Parathyroid adenoma (tissue), 2 donors: Measurements from ENCODE around the gene DKC1.

Experiments used
- H2AFZ ChIP-seq: fragments of 300-600 bp; sonication (generic); one replicate; pipeline ENCODE4 v1.7.0; 2017; ENCODE audit warnings: antibody characterized with exemption, mild to moderate bottlenecking
- H3K27ac ChIP-seq: fragments of 300-600 bp; sonication (generic); one replicate; pipeline ENCODE4 v1.7.0; 2017
- H3K27me3 ChIP-seq: fragments of 300-600 bp; sonication (generic); one replicate; pipeline ENCODE4 v1.7.0; 2017; ENCODE audit warnings: low read length; ENCODE audit not compliant: control insufficient read depth, insufficient read depth
- H3K36me3 ChIP-seq: fragments of 300-600 bp; sonication (generic); one replicate; pipeline ENCODE4 v1.7.0; 2017; ENCODE audit warnings: low read length; ENCODE audit not compliant: control insufficient read depth, insufficient read depth
- H3K4me1 ChIP-seq: fragments of 300-600 bp; sonication (generic); one replicate; pipeline ENCODE4 v1.7.0; 2017; ENCODE audit warnings: control low read depth
- H3K4me2 ChIP-seq: fragments of 300-600 bp; sonication (generic); one replicate; pipeline ENCODE4 v1.7.0; 2017; ENCODE audit warnings: low read length
- H3K4me3 ChIP-seq: fragments of 300-600 bp; sonication (generic); one replicate; pipeline ENCODE4 v1.7.0; 2017; ENCODE audit warnings: low read depth, low read length
- H3K79me2 ChIP-seq: fragments of 300-600 bp; sonication (generic); one replicate; pipeline ENCODE4 v1.7.0; 2017; ENCODE audit warnings: control low read depth
- H3K9ac ChIP-seq: fragments of 300-600 bp; sonication (generic); one replicate; pipeline ENCODE4 v1.7.0; 2017; ENCODE audit warnings: mild to moderate bottlenecking
- H3K9me3 ChIP-seq: fragments of 300-600 bp; sonication (generic); one replicate; pipeline ENCODE4 v1.7.0; 2017; ENCODE audit warnings: low read length; ENCODE audit not compliant: control insufficient read depth
- TF ChIP-seq, protein P1 (sequence below): fragments of 300-600 bp; sonication (generic); IDR thresholded peaks from one replicate; pipeline ENCODE4 v1.7.0; 2017; ENCODE audit warnings: antibody characterized with exemption, mild to moderate bottlenecking
- donor health status: primary hyperparathyroidism.

DKC1 gene

DNA sequence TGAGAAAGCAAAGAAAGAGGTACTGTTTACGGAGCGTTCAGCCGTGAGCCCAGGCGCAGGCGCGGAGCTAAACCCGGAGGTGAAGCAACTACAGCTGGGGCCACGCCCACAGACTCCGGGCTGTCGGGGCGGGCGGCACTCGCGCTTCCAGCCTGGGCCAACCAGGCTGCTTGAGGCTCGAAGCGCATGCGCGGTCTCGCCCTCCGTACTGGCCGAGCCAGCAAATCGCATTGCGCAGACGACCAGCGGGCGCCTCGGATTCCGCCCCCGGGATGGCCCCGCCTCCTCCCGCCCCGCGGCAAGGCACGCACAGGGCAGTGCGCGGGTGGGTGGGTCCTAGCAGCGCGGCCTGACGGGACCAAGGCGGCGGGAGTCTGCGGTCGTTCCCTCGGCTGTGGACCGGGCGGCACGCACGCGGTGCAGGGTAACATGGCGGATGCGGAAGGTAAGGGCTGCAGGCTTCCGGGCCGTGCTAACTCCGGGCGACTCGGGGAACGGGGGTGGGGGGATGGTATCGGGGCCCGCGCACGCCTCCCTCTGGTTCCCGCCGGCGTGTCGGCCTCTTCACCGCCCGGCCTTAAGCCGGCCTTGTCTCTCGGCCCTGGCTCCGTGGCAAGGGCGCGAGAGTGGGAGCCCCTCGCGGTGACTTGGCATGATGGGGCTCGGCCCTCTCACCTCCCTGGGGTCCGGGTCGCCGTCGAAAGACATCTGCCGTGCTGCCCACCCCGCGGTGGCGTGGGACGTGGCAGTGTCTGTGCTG lies at the start of gene DKC1:
DKC1 (plus strand) TSS at position 328 of the 760 bp plus-strand sequence; CDS start at position 430, 102 bp downstream.
- H3K9ac ChIP-seq: peak within 1 kb of the TSS; percentile 19
- peak within 1 kb of the TSS; percentile 63 for H3K4me3 ChIP-seq
- H3K36me3 ChIP-seq: no peaks in the 10 kb centered on the region
- peak within 1 kb of the TSS; percentile 74 for H3K4me2 ChIP-seq
- H3K27ac ChIP-seq: peak within 1 kb of the TSS; percentile 61
- H3K27me3 ChIP-seq: no peaks in the 10 kb centered on the region
- peak within 1 kb of the TSS; percentile 80 for H2AFZ ChIP-seq
- no peaks in the 10 kb centered on the region for H3K9me3 ChIP-seq
- TF ChIP-seq, protein P1, sequence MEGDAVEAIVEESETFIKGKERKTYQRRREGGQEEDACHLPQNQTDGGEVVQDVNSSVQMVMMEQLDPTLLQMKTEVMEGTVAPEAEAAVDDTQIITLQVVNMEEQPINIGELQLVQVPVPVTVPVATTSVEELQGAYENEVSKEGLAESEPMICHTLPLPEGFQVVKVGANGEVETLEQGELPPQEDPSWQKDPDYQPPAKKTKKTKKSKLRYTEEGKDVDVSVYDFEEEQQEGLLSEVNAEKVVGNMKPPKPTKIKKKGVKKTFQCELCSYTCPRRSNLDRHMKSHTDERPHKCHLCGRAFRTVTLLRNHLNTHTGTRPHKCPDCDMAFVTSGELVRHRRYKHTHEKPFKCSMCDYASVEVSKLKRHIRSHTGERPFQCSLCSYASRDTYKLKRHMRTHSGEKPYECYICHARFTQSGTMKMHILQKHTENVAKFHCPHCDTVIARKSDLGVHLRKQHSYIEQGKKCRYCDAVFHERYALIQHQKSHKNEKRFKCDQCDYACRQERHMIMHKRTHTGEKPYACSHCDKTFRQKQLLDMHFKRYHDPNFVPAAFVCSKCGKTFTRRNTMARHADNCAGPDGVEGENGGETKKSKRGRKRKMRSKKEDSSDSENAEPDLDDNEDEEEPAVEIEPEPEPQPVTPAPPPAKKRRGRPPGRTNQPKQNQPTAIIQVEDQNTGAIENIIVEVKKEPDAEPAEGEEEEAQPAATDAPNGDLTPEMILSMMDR: no peak
- no peaks in the 10 kb centered on the region for H3K79me2 ChIP-seq
- H3K4me1 ChIP-seq: no peaks in the 10 kb centered on the region

DNA sequence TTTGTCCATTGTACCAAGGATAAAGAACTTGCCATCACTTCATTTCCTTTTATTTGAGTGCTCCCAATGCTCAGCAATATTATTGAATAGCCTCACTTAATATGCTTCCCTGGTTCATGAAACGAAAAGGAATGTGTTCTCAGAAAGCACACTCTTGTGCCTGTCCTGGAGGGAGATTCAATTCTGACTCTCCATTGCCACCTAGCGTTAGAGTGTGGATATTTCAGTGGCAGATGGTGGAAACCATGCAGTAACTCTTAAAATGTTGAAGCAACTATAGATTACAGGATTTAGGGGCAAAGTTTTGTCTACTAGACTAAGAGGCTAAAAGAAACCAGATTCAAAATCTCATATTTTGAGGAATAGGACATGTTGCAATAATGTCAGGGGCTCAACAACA lies 47.7 kb upstream of the DKC1 start:
- H2AFZ ChIP-seq: no peak overlapping the region
- H3K27me3 ChIP-seq: no peaks in the 10 kb centered on the region
- no peak overlapping the region for H3K27ac ChIP-seq
- H3K4me3 ChIP-seq: no peak overlapping the region
- no peak overlapping the region for H3K9ac ChIP-seq
- H3K4me1 ChIP-seq: peaks cover 3% of the 10 kb centered on the region
- H3K4me2 ChIP-seq: no peak overlapping the region
- H3K79me2 ChIP-seq: no peaks in the 10 kb centered on the region
- H3K36me3 ChIP-seq: no peaks in the 10 kb centered on the region
- TF ChIP-seq, protein P1: peak; percentile 61
- no peaks in the 10 kb centered on the region for H3K9me3 ChIP-seq

DNA sequence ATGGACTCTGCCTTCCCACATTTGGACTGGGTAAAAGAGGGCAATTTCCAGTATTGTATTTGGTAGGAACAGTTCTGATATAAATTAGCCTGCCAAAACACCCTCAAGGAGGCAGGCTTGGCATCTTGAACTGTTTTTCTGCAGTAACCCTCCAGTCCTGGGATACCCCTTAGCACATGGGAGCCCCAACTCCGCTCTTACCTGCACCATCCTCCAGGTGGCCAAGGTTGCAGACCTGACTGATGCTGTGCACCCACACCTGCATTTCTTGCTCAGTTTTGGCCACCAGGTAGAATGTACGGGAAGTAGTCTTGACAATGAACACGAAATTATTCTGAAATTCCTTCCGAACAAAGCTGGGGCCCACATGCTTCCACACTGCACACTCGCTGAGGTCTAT lies 46.8 kb upstream of the DKC1 start:
- Histone ChIP-seq H3K79me2 (no peaks in the 10 kb centered on the region), H3K27me3 (no peaks in the 10 kb centered on the region), H3K4me2 (no peak overlapping the region), H3K9me3 (no peaks in the 10 kb centered on the region), H3K4me3 (no peak overlapping the region), H3K36me3 (no peaks in the 10 kb centered on the region), H3K4me1 (peaks cover 3% of the 10 kb centered on the region), H2AFZ (no peak overlapping the region), H3K9ac (no peak overlapping the region), H3K27ac (no peak overlapping the region)
- TF ChIP-seq, protein P1: no peak

DNA sequence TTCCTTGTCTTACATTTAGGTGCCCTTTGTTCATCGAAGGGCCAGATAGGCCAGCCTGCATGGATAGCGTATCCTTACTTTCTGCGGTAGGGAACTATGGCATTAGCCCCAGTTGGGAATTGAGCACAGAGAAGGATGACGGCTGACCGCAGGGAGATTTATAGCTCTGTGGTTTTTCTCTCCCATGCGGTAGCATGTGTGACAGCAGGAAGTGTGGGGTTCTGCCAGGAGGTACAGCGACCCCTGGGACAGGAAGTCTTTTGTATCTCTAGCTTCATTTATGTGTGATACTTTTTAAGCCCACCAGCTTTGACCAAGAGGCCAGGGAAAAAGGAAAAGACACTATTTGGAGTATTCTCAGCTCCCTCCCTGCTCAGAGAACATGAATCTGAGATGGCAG lies 44.8 kb upstream of the DKC1 start:
- H3K79me2 ChIP-seq: no peaks in the 10 kb centered on the region
- H3K27me3 ChIP-seq: no peaks in the 10 kb centered on the region
- no peaks in the 10 kb centered on the region for H3K9me3 ChIP-seq
- no peaks in the 10 kb centered on the region for H3K36me3 ChIP-seq
- peaks cover 3% of the 10 kb centered on the region for H3K4me1 ChIP-seq
- no peak overlapping the region for H3K9ac ChIP-seq
- H3K4me3 ChIP-seq: no peak overlapping the region
- H3K27ac ChIP-seq: no peak overlapping the region
- H2AFZ ChIP-seq: no peak overlapping the region
- TF ChIP-seq, protein P1: no peak
- no peak overlapping the region for H3K4me2 ChIP-seq

DNA sequence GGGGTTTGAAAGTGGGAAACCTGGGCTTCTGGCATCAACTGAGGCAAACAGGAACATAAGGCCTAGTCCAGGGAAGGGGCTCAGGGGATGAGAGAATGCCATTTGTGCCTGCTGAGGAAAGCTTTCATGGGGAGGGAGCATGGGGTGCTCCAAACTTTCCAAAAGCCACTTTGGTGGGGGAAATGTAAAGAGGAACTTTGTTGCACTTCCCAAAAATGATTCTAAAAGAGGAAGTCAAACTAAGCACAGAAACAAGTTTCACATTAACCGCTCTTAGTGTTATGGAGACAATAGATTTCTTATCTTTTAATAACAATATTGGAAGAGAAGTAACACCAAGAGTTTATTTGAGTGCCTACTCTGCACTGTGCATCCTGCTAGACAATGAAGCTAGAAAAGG lies 44.0 kb upstream of the DKC1 start:
- Histone ChIP-seq H3K27me3 (no peaks in the 10 kb centered on the region), H3K79me2 (no peaks in the 10 kb centered on the region), H2AFZ (no peak overlapping the region), H3K27ac (no peak overlapping the region), H3K4me2 (no peak overlapping the region), H3K9ac (no peak overlapping the region), H3K4me3 (no peak overlapping the region), H3K9me3 (no peaks in the 10 kb centered on the region), H3K36me3 (no peaks in the 10 kb centered on the region), H3K4me1 (peaks cover 3% of the 10 kb centered on the region)
- TF ChIP-seq, protein P1: no peak
